DMS153 treated with DMSO at 0.1 percent for 48 hours (cell line): ENCODE results near the gene TTC28.

Experiments used
- DNase-seq: peaks from one replicate; lab custom pipeline; 2025; ENCODE audit not compliant: unreplicated experiment; lab: John Stamatoyannopoulos, UW

Gene TTC28

GRCh38 chr22:28444659-28445058 is 235.0 kb downstream of the TTC28 start:
- no peak for DNase-seq

- no peak for DNase-seq
These were observed 236.1 kb downstream of the TTC28 start for GRCh38 chr22:28443526-28443876.

- no peak for DNase-seq
These were observed 236.7 kb downstream of the TTC28 start for GRCh38 chr22:28442711-28443525.

DNA sequence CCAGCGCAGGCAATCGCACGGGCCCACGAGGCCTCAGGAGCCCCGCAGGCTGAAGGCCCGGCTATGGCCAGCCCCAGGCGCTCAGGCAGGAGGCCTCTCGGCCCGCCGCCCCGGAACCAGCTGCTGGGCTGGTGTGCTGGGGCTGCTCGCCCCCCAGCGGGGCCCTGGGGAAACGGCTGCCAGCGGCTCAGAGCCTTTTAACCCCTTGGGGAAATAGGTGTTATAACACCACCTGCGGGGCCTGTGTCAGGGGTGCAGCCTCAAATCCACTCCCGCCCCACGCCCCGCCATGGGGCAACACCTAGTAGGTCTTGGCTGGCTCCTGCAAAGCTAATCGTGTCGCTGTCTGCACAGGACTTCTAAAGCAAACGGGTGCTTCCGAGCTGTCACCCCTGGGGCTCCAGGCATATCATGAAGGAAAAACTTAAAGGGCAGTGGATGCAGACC is 237.4 kb downstream of the TTC28 start:
- no peak for DNase-seq

DNA sequence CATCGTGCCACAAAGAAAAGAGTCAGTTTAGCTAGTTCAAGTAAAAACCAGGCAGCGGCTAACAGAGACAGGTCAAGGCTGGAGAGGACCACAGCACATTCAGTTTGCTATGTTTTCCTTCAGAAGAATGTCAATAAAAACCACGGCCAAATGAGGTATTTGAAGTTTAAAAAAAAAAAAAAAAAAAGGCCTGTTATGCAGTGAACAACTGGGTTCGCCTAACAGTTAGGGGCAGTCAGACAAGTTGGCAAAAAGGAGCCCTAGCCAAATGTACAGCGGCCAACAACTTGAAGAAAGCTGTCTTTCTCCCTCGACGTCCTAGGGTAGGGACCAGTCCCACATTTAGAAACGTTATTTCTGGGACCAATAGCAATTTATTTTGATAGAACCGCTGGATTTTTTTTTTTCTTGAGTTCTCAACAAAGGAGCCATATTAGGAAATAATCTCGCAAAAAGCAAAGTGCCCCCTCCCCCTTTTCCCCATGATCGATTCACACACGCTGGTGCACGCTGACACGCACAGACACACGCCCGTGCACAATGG is 237.8 kb downstream of the TTC28 start:
- no peak for DNase-seq

DNA sequence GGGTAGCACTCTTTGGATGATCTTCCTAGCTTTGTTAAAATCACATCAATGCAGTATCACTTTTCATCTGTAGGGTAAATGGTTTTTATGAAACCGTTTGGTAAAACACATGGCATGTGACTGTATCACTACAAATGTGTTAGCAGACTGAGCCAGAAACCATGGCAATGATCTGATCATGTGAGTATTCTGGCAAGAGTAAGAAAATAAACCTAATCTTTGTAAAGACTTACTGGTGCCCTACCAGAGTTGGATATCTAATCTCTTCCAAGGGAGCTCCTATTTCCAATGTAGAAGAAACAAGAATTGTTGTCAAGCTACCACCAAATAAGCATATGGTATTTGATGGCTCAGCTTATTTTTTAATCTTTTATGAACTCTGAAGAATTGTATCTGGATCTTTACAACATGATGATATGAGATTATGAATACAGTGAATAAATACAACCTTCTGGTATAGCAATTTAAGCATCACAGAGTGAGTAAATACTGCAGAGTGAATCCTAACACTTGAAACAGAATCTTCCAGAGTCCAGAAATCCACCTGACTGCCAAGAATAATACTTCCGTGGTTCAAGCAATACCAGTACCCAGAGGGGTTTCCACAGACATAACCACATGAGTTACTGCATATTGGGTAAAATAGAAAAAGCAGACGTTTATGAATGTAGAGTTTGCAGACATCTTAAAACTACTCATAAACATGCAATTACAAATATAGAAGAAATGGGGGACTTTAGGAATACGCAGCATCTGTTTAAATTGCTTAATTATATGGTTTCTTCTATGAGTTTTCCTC is 238.8 kb downstream of the TTC28 start:
- DNase-seq = no peak

GRCh38 chr22:28438183-28438768 is 241.4 kb downstream of the TTC28 start:
- no peak for DNase-seq

GRCh38 chr22:28435982-28436381 is 243.7 kb downstream of the TTC28 start:
- DNase-seq = no peak

- no peak for DNase-seq
These were observed 244.4 kb downstream of the TTC28 start for GRCh38 chr22:28435140-28435768.

DNA sequence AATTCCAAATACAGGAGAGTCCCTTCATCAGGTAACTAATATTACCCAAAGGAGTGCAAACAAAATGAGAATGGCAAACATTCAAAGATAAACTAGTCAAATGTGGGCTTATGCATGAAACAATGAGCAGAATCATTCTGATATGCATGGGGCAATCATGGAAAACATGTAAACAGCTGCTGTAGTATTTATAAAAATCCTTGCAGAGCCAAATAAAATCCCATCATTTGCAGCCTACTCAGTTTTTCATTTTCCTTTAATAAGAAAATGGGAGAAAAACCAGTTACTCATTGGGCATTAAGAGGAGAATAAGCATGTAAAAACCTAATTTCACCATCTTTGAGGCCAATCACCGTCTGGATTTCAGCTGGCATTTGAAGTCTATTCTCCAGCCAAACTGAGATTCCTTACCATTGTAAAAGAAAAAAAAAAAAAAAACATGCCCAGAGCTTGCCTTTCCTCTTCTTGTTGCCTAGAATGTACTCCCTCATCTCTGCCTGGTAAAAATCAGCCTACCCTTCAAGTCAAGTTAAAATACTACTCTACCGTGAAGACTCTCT is 249.1 kb downstream of the TTC28 start:
- no peak for DNase-seq

DNA sequence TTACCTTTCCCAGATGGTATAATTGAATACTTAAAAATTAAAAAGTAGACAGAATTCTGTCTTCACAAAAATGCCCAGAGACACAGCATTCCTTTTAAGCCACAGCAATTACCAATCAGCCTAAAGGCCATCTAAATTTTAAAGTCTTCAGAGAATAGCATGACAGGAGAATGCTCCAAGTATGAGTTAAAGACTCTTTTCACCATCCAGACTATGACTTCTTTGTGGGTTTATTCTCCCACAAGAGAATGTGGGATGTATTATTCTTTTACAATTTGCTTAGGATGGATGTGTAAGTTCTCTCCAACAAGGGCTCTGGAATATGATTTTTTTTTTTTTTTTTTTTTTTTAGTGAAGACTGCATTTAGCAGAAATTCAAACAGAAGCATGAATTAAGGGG is 249.9 kb downstream of the TTC28 start:
- no peak for DNase-seq

DNA sequence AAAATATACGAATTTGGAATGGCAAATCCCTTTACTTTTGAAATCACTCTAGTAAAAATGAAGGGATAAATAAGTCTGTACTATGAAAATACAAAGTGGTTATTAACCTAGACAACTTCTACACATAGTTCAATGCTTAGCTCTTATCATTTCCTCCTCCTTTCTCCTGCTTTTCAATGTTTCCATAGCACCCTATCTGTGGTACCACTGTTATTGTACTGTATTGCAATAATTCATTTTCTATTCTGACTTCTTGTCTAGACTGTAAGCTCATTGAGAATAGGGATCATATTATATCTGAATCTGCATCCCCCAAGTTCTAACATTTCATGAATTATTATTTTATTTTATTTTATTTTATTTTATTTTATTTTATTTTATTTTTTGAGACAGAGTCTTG is 251.4 kb downstream of the TTC28 start:
- DNase-seq = no peak

- no peak for DNase-seq
These were observed 253.1 kb downstream of the TTC28 start for GRCh38 chr22:28426346-28427132.

- DNase-seq = no peak
These were observed 254.4 kb downstream of the TTC28 start for GRCh38 chr22:28425211-28425610.

DNA sequence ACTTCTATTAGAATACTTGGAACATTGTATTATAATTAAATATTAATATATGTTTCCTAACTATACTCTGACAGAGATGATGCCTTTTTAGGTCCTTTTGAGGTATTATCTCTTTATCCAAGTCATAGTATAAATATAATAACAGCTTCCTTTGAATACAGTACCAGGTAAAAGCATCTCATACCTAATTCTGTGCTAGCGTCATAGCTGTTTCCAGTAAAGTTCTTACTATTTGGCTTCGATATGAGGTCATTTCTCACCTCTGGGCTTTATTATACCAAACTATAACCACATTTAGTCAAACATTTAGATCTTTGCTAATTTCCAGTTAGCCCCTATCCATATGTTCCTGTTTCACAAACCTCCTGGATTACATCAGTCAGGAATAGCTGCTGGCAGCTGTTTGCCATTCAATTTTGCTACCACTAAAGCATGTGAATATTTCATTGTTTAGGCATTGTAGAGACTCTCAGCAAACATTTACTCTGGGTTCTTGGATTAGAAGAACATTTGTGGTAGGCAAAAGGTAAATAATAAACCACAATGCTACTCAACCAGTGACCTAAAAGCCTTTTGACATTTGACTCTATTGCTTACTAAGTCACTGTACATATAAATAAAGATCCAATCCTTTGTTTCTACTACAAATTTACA is 255.1 kb downstream of the TTC28 start:
- DNase-seq = peak; percentile 92

DNA sequence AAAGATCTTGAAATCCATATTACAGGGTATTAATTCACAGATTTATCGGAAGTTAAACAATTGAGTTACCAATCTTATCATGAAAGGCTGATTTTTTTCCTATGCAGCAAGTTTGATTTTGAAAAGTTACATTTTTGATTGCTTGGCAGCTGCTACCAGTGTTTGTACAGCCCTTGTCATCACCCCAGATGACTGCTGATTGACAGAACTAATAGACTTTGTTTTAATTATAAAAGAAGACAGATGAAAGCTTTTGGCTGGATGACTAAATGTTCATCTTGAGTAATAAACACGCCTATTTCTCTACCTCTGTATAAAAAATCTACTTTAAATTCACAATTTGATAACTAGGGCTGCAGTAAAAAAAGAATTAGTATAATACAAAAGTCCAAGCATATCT is 259.7 kb downstream of the TTC28 start:
- no peak for DNase-seq

DNA sequence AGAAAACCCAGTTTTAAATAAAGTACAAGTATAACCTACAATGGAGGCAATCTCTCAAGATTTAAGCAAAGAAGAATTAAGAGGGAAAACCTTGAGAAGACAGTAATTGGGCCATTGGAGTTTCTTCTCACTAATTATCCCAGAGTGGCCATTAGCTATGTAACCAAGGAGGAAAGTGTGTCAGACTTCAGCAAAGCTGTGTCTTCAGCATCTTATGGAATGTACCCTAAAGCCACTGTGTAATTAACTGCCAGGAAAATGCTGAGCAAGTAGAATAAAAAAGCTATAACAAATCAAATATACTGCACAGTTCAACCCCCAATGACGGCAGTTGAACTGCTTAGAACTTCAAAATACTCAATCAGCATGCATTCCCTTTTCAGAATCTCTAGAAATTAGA is 261.6 kb downstream of the TTC28 start:
- no peak for DNase-seq

DNA sequence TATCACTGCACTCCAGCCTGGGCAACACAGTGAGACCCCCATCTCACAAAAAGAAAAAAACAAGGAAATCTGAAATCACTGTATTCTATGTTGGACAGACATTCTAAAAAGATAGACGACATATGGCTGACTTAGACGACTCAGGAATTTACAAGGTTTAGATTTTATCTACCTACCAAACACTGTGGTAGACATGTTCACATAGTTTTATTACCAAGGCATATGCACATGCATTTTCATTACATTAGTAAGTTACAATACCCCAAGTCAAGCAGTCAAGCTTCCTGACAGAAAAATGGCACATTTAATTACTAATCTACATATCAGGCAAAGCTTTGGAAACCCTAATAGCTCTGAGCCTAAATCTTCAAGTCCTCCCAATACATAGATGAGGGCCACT is 262.2 kb downstream of the TTC28 start:
- DNase-seq = no peak

GRCh38 chr22:28414913-28415312 is 264.7 kb downstream of the TTC28 start:
- DNase-seq = no peak
